ENCODE results near the gene ANK3.

The ANK3 gene

GRCh38 chr10:60348982-60349381, 40.7 kb downstream of the ANK3 start:
- POLR2A ChIA-PET: no interaction called here
- no peaks in the 10 kb centered on the region for H3K9me3 ChIP-seq (ENCODE audit: control insufficient read depth, insufficient read depth, low read depth, low read length)
- no peaks in the 10 kb centered on the region for H3K36me3 ChIP-seq (ENCODE audit: control insufficient read depth in 2 of 2, insufficient read depth in 1 of 2, low read length in 2 of 2)
- TF ChIP-seq MEIS1 (CRISPR knock-in tag; IDR thresholded peaks at IDR 0.05; ENCODE audit: borderline replicate concordance): no peak
- TF ChIP-seq ZNF146 (tag by site-specific recombination; IDR thresholded peaks at IDR 0.05): no peak
- TF ChIP-seq ZNF600 (tag by site-specific recombination; IDR thresholded peaks at IDR 0.05): no peak
- TF ChIP-seq ZNF18 (tag by site-specific recombination; IDR thresholded peaks at IDR 0.05): no peak
- TF ChIP-seq GLIS1 (tag by site-specific recombination; IDR thresholded peaks at IDR 0.05): no peak
- TF ChIP-seq ZBTB1 (tag by site-specific recombination; IDR thresholded peaks at IDR 0.05): no peak
- no peak for TF ChIP-seq ZNF639 (tag by site-specific recombination; IDR thresholded peaks at IDR 0.05)
- TF ChIP-seq ZNF747 (tag by site-specific recombination; IDR thresholded peaks at IDR 0.05): no peak
- TF ChIP-seq KLF10 (tag by site-specific recombination; IDR thresholded peaks at IDR 0.05): no peak
- TF ChIP-seq ZNF596 (tag by site-specific recombination; IDR thresholded peaks at IDR 0.05): no peak
- TF ChIP-seq REPIN1 (tag by site-specific recombination; IDR thresholded peaks at IDR 0.05; ENCODE audit: low read depth): no peak
- no peak overlapping the region for H3K27ac ChIP-seq (ENCODE audit: extremely low read depth, low read depth, low read length)
- CTCF ChIA-PET: interaction anchor here (1.0 kb wide), 1 partner anchor 20 kb away, joined by 5 read pairs; no protein-coding TSS in a partner anchor
- H3K4me1 ChIP-seq (ENCODE audit: control insufficient read depth, insufficient read depth, low read length): no peaks in the 10 kb centered on the region
- H3K4me3 ChIP-seq (ENCODE audit: low read depth, low read length): no peak overlapping the region

GRCh38 chr10:60347270-60347669, 42.4 kb downstream of the ANK3 start:
- no peaks in the 10 kb centered on the region for H3K9me3 ChIP-seq (ENCODE audit: control insufficient read depth, insufficient read depth, low read depth, low read length)
- ChIA-PET POLR2A (no interaction called here), CTCF (interaction anchor here (0.7 kb wide), 1 partner anchor 299 kb away, joined by 4 read pairs; no protein-coding TSS in a partner anchor)
- H3K4me3 ChIP-seq (ENCODE audit: low read depth, low read length): no peak overlapping the region
- TF ChIP-seq BCL6B (tag by site-specific recombination; IDR thresholded peaks at IDR 0.05) (no peak), GLIS1 (tag by site-specific recombination; IDR thresholded peaks at IDR 0.05) (no peak), ZSCAN4 (tag by site-specific recombination; IDR thresholded peaks at IDR 0.05) (no peak), ZNF311 (tag by site-specific recombination; IDR thresholded peaks at IDR 0.05; ENCODE audit: borderline replicate concordance) (no peak), ZNF660 (tag by site-specific recombination; IDR thresholded peaks at IDR 0.05) (no peak), HOXA7 (CRISPR knock-in tag; IDR thresholded peaks at IDR 0.05; ENCODE audit: borderline replicate concordance) (no peak), ZNF362 (tag by site-specific recombination; IDR thresholded peaks at IDR 0.05) (no peak), ZNF266 (tag by site-specific recombination; IDR thresholded peaks at IDR 0.05; ENCODE audit: low read depth) (no peak), ZNF791 (tag by site-specific recombination; IDR thresholded peaks at IDR 0.05) (no peak), ZNF239 (tag by site-specific recombination; IDR thresholded peaks at IDR 0.05) (no peak)
- no peaks in the 10 kb centered on the region for H3K36me3 ChIP-seq (ENCODE audit: control insufficient read depth in 2 of 2, insufficient read depth in 1 of 2, low read length in 2 of 2)
- H3K27ac ChIP-seq (ENCODE audit: extremely low read depth, low read depth, low read length): no peak overlapping the region
- no peaks in the 10 kb centered on the region for H3K4me1 ChIP-seq (ENCODE audit: control insufficient read depth, insufficient read depth, low read length)
